ENCODE measurements around the gene MLH3.

Gene MLH3

DNA sequence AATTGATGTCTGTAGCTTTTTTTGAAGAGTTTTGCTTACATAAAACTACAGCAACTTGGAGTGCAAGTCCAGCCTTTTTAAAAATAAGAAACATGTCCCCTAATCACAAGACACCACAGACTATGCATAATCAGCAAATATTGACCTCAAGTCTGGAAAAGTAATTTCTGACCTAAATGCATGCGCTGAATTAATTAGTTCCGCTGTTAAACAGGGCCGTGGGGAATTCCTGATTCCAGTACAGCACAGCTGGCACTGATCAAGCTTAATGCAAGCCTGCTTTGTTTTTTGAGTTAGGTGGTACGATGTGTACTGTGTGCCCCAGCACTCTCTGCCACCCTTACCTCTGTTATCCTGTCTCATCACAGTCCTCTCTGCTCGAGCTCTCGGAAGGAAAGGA, 9.2 kb downstream of the MLH3 start:
- Histone ChIP-seq H3K9me3 (ENCODE audit: severe bottlenecking) (no peaks in the 10 kb centered on the region), H3K27me3 (ENCODE audit: insufficient read depth, poor library complexity, severe bottlenecking) (no peaks in the 10 kb centered on the region), H3K27ac (ENCODE audit: poor library complexity, severe bottlenecking) (peak overlapping the region; percentile 57), H3K4me1 (ENCODE audit: insufficient read depth, poor library complexity, severe bottlenecking) (peaks cover 20% of the 10 kb centered on the region), H3K4me3 (ENCODE audit: severe bottlenecking) (no peak overlapping the region), H3K36me3 (ENCODE audit: low read depth) (peaks cover 50% of the 10 kb centered on the region)
- TF ChIP-seq, protein P1, sequence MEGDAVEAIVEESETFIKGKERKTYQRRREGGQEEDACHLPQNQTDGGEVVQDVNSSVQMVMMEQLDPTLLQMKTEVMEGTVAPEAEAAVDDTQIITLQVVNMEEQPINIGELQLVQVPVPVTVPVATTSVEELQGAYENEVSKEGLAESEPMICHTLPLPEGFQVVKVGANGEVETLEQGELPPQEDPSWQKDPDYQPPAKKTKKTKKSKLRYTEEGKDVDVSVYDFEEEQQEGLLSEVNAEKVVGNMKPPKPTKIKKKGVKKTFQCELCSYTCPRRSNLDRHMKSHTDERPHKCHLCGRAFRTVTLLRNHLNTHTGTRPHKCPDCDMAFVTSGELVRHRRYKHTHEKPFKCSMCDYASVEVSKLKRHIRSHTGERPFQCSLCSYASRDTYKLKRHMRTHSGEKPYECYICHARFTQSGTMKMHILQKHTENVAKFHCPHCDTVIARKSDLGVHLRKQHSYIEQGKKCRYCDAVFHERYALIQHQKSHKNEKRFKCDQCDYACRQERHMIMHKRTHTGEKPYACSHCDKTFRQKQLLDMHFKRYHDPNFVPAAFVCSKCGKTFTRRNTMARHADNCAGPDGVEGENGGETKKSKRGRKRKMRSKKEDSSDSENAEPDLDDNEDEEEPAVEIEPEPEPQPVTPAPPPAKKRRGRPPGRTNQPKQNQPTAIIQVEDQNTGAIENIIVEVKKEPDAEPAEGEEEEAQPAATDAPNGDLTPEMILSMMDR (IDR thresholded peaks at IDR 0.05; ENCODE audit: poor library complexity, severe bottlenecking) = no peak
- ATAC-seq (ENCODE audit: low read depth) (no peak), DNase-seq (ENCODE audit: low spot score) (no peak)

- DNase-seq (ENCODE audit: low spot score) (no peak), ATAC-seq (ENCODE audit: low read depth) (peak; percentile 81)
- TF ChIP-seq, protein P1 (IDR thresholded peaks at IDR 0.05; ENCODE audit: poor library complexity, severe bottlenecking) = no peak
- Histone ChIP-seq H3K27me3 (ENCODE audit: insufficient read depth, poor library complexity, severe bottlenecking) (no peaks in the 10 kb centered on the region), H3K36me3 (ENCODE audit: low read depth) (peaks cover 51% of the 10 kb centered on the region), H3K4me1 (ENCODE audit: insufficient read depth, poor library complexity, severe bottlenecking) (peaks cover 20% of the 10 kb centered on the region), H3K27ac (ENCODE audit: poor library complexity, severe bottlenecking) (peak overlapping the region; percentile 57), H3K9me3 (ENCODE audit: severe bottlenecking) (no peaks in the 10 kb centered on the region), H3K4me3 (ENCODE audit: severe bottlenecking) (no peak overlapping the region)
These were observed 9.7 kb downstream of the MLH3 start for GRCh38 chr14:75041613-75042012.

DNA sequence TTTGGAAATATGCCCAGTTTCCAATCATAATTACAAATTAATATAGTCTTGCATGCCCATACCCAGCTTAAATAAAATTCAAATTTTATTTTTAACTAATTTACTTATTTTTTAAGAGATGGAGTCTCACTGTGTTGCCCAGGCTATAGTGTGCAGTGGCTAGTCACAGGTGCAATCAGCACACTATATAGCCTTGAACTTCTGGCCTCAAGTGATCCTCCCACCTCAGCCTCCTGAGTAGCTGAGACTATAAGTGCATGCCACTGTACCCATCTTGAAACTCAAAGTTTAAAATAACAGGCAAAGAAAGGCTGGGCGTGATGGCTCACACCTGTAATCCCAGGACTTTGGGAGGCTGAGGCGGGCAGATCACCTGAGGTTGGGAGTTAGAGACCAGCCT, 10.3 kb downstream of the MLH3 start:
- no peaks in the 10 kb centered on the region for H3K27me3 ChIP-seq (ENCODE audit: insufficient read depth, poor library complexity, severe bottlenecking)
- H3K36me3 ChIP-seq (ENCODE audit: low read depth) = peaks cover 51% of the 10 kb centered on the region
- no peak for ATAC-seq (ENCODE audit: low read depth)
- DNase-seq (ENCODE audit: low spot score) = no peak
- peaks cover 20% of the 10 kb centered on the region for H3K4me1 ChIP-seq (ENCODE audit: insufficient read depth, poor library complexity, severe bottlenecking)
- TF ChIP-seq, protein P1 (IDR thresholded peaks at IDR 0.05; ENCODE audit: poor library complexity, severe bottlenecking) = no peak
- peak overlapping the region; percentile 57 for H3K27ac ChIP-seq (ENCODE audit: poor library complexity, severe bottlenecking)
- H3K4me3 ChIP-seq (ENCODE audit: severe bottlenecking) = no peak overlapping the region
- H3K9me3 ChIP-seq (ENCODE audit: severe bottlenecking) = no peaks in the 10 kb centered on the region

DNA sequence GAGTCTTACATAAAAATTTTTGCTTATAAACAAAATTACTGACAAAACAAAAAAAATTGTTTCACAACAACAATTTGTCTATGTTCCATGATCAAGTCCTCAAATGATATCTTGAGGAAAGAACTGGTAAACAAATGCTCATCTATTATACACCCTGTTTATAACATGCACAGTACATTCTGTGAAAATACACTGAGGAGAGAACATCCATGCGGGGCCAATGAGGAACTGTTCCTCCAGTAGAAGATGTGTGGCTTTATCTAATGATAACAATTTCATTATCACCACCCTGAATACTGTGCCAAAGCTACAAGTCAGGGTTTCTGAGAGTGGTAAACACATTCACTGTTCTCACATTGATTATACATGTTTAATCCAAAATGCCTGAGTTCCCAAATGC, 10.8 kb downstream of the MLH3 start:
- H3K27ac ChIP-seq (ENCODE audit: poor library complexity, severe bottlenecking) = no peak overlapping the region

DNA sequence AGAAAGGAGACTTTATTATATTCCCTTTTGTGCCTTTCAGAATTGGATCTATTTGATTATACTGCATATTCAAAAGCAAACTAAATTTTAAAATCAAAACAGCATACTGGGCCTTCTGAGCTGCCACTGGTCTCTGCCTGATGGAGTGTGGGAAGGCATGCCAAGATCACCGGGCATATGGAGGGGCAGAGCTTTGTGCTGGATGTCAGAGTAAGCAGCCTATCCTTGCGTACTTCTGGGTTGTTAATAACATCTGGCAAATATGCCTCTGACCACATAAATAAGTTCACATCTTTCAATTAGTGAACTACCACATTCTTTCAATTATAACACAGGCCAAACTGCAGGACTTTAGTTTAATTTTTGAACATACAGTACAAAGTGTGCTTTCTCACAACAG, 18.3 kb downstream of the MLH3 start:
- no peak overlapping the region for H3K27ac ChIP-seq (ENCODE audit: poor library complexity, severe bottlenecking)
- TF ChIP-seq, protein P1 (IDR thresholded peaks at IDR 0.05; ENCODE audit: poor library complexity, severe bottlenecking) = no peak
- DNase-seq (ENCODE audit: low spot score) (no peak), ATAC-seq (ENCODE audit: low read depth) (no peak)
- no peaks in the 10 kb centered on the region for H3K4me1 ChIP-seq (ENCODE audit: insufficient read depth, poor library complexity, severe bottlenecking)
- no peak overlapping the region for H3K4me3 ChIP-seq (ENCODE audit: severe bottlenecking)
- H3K36me3 ChIP-seq (ENCODE audit: low read depth) = peaks cover 54% of the 10 kb centered on the region
- no peaks in the 10 kb centered on the region for H3K9me3 ChIP-seq (ENCODE audit: severe bottlenecking)
- no peaks in the 10 kb centered on the region for H3K27me3 ChIP-seq (ENCODE audit: insufficient read depth, poor library complexity, severe bottlenecking)

More for the DNA sequence above, 10.8 kb downstream of the MLH3 start:
- Histone ChIP-seq H3K4me1 (ENCODE audit: insufficient read depth, poor library complexity, severe bottlenecking) (peaks cover 20% of the 10 kb centered on the region), H3K36me3 (ENCODE audit: low read depth) (peaks cover 51% of the 10 kb centered on the region), H3K9me3 (ENCODE audit: severe bottlenecking) (no peaks in the 10 kb centered on the region), H3K4me3 (ENCODE audit: severe bottlenecking) (no peak overlapping the region), H3K27me3 (ENCODE audit: insufficient read depth, poor library complexity, severe bottlenecking) (no peaks in the 10 kb centered on the region)
- no peak for DNase-seq (ENCODE audit: low spot score)
- ATAC-seq (ENCODE audit: low read depth) = no peak
- TF ChIP-seq, protein P1 (IDR thresholded peaks at IDR 0.05; ENCODE audit: poor library complexity, severe bottlenecking) = no peak
